ENCODE data around the gene TRIM29.
A peak's percentile ranks its signal among the peaks of the same experiment; 100 is the strongest.
"Not testable (repeated sequence)": the region's sequence is repeated elsewhere in the genome, so short reads cannot be mapped to it uniquely, and the experiment has no call there.

Gene TRIM29

DNA sequence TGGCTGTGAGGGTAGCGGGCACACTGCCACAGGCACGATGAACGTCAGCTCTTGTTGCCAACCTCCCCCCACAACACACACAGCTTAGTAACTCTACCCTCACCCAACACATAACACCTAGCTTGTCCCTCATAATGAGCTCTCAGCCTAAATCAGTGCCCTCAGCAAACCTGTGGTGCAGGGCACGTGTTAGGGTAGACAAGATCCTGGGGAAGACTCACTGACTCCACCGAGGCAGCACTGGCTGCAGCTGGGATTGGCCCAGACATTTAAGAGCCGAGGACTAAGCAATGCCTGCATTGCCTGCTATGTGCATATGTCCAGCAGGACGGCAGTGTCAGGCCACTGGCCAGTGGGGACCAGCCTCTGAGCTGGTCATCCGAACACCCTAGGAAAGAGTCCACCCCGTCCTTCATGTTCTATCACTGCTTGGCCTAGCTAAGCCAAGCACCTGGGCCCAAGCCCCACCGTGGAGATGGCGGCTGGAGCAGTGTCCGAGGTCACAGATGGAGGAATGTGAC, 32.9 kb upstream of the TRIM29 start:
- DNase-seq: no peak

DNA sequence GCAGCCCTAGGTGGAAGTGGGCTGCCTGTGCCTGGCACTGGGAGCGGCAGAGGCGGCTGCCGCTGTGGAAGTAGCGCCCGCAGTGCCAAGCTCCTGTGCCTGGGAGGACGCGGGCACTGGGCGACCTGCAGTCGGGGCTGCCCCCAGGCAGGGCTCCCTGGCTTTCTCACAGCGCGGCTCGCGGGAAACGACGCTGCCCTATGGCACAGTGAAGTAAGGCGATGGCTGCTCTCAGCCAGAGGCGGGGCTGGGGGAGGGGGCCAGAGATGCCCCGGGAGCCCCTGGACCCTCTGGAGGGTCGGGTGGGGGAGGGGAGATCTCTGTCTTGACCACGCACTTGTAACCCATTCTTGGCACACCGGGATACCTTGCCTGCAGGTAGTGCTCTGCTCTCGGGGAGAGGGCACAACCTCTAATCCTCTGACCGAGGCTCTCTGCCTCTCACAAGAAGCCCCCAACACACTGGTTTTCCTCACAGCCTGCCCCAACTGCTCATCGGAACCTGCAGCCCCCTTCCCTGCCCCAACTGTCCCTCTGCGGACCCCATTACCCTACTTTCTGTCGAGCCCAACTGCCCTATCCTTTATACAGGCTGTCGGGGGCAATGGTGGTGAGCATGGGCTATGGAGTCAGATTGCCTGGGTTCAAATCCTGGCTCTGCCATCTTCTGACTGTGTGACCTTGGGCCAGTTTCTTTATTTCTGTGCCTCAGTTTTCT, 32.2 kb upstream of the TRIM29 start:
- DNase-seq: no peak

DNA sequence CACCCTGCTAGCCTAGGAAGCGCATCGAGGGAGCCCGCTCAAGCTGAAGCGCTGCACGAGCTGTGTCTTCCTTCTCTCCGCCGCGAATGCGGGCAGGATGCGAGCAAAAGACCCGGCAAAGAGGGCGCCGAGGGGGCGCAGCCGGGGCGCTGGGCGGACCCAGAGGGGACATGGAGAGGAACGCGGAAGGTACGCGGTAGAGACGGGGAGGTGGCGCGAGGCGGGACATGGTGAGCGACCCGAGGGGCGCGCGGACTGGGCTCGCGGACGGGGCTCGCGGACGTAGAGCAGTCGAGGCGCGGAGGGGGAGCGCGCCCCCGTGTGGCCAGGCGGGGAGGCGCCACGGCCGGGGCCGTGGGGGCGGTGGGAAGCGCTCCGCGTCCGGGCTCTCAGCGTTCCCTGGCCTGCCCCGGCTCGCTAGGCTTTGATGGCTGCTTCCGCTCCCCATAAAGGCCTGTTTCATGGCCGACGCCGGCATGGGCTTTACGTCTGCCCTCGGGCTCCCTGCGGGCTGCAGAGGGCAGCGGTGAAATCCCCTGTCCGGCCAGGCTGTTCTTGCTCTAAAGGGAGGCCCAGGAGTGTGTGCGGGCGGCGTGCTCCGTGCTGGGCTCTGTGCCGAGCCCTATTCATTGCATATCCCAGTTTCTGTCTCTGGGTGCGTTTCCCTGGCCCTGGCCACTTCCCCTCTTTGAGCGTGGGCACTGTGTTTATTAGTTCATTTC, 31.2 kb upstream of the TRIM29 start:
- peak; percentile 49 for DNase-seq

DNA sequence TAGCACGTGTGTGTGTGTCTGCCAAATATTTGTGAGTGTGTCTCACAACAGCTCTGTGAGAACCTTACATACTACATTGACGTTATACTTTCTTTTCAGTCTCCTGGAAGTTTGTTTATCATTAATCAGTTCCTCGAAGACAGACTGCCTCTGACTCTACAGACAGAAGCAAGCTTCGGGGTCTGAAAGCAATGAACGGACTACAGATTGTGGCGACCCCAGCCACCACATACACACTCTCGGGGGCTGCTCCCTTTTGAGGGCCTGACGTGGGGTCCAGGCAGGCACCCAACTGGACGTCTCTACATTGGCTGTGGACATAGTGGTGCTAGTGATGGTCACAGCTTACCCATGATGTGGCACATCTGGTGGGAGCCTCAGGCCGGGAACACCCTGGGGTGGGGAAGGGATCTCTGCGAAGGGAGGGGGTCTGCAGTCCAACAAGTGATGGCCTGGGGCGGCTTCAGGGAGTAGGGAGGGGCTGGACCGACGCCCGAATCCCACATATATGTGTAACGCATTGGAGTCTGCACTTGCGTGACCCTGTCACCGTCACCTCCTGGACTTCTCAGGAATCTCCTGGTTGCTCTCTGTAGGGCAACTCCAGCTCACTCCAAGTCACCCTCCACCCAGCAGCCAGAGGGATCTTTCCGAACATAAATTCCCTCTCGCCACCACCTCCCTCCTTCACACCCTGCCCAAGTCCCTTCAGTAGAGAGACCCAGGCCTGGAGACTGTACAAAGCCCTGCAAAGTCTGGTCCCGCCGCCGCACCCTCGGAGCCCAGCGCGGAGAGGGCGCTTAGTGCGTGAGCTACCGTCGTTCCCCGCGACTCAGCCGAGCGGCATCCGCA, 30.4 kb upstream of the TRIM29 start:
- DNase-seq: no peak

DNA sequence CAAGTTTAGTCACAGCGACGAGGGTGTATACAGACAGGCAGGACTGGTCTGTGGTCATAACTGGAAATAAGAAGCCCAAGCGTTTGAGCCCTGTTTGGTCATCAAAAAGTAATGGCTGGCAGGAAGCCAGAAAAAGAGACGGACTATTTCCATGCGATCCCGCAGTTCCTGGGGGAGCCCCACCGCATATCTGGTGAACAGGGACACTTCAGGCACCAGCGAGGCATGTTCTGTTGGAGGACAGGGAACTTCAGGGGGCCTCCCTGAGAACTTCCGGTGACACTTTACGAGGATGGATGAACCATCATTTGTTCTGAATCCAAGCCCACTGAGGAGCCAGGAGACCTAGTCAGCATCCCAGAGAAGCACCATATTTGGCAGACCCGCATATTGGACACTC, 29.7 kb upstream of the TRIM29 start:
- DNase-seq: no peak

DNA sequence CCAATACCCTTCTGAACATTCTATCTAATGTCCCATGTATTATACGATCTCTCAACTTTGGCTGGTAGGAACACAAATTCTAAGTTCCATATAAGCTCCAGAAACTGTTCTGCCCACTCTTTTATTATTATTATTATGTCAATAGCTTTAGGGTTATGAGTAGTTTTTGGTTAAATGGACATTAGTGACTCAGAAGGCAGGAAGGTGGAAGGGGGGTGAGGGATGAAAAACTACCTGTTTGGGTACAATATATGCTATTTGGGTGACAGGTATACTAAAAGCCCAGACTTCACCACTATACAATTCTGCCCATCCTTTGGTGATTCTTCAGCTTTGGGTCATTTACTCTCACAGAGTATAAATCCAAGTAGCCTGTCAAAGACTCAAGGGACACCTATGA, 22.5 kb upstream of the TRIM29 start:
- DNase-seq: no peak

DNA sequence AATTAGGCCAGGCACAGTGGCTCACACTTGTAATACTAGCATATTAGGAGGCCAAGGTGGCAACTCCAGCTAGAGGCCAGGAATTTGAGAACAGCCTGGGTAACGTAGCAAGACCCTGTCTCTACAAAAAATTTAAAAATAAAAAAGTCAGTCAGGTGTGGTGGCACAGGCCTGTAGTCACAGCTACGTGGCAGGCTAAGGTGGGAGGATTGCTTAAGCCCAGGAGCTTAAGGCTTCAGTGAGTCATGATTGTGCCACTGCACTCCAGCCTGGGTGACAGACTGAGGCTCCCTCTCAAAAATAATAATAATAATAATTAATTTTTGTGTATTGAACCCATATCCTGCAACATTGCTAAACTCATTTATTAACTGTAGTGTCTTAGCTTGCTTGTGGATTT, 15.3 kb upstream of the TRIM29 start:
- DNase-seq: no peak

DNA sequence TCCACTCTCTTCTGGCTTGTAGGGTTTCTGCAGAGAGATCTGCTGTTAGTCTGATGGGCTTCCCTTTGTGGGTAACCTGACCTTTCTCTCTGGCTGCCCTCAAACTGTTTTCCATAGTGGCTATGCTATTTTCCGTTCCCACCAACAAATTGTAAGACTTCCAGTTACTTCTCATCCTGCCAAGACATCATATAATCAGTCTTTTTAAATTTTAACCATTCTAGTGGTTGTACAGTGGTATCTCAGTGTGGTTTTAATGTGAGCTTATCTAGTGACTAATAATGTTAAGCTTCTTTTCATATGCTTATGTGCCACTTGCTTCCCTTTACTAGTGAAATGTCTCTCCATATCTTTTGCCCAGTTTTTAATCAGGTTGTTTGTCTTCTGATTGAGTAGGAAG, 13.6 kb upstream of the TRIM29 start:
- no peak for DNase-seq

DNA sequence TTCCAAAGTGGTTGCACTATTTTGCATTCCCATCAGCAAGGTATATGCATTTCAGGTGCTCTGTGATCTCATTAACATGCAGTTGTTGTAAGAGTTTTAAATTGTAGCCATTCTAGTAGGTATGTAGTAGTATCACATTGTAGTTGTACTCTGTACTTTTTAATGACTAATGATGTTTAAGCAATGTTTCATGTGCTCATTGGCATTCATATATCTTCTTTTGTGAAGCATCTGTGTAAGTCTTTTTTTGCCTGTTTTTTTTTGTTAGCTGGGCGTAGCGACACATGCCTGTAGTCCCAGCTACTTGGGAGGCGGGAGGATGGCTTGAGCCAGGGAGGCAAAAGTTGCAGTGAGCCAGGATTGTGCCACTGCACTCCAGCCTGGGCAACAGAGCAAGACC, 11.3 kb upstream of the TRIM29 start:
- DNase-seq: no peak

DNA sequence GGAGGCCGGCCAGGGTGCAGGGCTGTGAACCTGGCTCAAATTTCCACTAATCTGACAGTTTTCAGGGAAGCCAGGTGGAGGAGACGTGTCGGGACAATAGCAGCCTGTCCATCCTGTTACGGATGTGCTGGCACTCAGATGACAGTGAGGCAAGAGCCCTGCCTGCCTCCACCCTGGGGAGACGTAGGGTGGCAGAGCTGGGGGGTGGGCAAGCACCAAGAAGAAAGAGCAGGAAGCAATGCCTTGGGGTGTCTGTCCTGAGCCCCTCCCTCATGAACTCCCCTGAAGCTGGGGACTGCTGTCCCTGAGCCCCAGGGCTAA, 10.0 kb upstream of the TRIM29 start:
- DNase-seq: no peak

DNA sequence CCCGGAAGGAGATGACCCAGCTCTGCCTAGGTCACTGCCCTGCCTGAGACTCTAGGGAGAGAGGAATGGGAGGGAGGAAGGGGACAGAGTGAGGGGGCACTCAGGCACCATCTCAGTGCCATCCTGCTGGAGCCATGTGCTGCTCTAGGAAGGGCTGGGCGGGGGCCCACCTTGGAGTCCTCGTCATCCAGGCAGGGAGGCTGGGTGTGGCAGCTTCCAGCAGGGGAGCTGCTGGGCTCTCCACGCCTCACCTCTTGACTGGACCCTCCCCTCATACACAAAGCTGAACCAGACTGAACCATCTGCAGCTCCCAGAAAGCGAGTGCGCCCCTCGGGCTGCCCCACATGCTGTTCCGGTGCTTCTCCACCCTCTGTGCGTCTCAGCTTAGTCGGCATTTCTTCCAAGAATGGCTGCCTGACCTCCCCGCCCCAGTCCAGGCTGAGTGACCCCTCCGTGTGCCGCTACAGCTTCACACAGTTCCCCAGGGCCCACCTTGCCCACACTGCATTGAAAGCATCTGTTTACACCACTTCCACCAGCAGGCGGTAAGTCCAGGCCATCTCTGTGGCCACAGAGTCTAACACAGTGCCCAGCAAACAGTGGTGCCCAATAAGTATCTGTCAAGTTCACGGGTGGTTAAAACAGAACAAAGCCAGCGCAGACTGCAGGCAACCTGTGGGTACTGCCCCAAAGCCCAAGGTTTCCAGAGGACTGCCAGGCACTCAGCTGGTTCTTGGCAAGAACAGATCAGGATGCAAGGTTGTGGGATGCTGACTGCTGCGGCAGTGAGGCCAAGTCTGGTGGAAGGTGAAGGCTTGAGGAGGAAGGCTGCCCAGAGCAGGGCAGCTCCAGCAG, 9.4 kb upstream of the TRIM29 start:
- DNase-seq: no peak

DNA sequence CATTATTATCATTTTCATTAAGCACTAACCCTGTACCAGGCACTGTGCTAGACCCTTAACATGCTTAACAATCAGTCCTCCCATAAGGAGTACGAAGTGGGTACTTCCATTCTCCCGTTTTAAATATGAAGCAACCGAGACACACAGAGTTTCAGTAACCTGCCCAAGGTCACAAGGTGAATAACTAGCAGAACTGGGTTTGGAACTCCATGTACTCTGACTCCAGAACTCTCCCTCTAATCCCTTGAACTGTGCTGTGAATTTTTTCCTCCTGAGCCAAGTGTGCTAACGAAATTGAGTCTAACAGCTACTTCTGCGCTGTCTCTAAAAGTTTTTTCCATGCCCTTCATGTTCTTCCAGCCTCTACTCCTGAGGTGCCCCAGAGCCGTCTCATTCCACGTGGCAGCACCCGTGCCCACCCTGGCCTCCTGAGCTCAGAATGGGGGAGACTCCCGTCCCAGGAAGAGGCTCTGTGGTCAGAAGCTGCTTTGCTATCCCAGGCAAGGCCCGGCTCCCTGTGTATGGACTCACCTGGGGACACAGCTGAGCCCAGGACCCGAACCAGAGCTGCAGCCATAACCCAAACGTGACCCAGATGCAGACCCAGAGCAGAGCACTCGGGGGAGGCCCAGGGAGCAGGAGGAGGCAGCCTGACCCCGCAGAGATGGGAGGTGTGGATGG, 8.6 kb upstream of the TRIM29 start:
- DNase-seq: no peak

DNA sequence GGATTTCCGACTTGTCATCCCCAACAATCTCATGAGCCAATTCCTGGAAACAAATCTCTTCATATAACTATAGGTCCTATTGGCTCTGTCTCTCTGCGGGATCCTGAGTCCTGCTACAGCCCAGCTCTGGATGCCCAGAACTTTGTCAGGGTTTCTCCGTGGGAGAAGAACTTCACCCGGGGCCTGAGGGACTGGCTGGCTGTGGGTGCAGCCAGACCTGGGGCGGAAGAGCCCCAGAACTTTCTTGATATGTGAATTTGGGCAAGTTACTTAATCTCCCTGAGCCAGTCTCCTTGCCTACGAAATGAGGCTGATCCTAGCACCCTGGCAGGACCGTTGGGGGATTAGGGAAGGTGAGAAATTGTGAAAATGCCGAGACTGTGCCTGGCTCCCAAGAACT, 6.6 kb upstream of the TRIM29 start:
- no peak for DNase-seq

DNA sequence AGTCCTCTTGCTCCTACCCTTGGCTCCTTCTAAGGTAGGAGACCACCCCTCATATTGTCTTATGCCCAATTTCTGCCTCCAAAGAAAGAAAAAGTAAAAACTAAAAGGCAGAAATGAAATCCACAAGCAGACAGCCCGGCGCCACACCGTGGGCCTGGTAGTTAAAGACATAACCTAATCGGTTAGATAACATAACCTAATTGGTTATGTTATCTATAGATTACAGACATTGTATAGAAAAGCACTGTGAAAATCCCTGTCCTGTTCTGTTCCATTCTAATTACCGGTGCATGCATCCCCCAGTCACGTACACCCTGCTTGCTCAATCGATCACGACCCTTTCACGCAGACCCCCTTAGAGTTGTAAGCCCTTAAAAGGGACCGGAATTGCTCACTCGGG, 5.6 kb upstream of the TRIM29 start:
- DNase-seq: not testable (repeated sequence)

DNA sequence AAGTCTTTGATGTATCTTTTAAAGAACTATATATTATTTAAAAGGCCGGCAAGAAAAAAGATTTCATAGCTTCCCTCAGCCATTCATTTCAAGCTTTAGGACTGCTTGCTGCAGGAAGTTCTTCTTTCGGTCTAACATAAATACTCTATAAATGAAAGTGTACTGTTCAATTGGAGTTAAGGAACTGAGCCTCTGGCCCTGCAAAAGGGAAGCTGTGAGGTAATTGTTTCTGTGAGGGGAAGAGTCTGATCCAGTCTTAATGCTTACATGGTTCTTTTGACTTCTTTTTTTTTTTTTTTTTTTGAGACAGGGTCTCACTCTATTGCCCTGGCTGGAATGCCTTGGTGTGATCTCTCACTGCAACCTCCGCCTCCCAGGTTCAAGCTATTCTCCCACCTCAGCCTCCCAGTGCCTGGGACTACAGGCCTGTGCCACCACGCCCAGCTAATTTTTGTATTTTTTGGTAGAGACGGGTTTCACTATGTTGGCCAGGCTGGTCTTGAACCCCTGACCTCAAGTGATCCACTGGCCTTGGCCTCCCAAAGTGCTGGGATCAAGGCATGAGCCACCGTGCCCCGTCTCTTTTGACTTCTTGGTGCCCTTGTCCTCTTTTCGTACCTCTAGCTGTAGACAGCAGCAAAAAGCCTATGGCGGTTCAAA, 4.7 kb upstream of the TRIM29 start:
- no peak for DNase-seq

DNA sequence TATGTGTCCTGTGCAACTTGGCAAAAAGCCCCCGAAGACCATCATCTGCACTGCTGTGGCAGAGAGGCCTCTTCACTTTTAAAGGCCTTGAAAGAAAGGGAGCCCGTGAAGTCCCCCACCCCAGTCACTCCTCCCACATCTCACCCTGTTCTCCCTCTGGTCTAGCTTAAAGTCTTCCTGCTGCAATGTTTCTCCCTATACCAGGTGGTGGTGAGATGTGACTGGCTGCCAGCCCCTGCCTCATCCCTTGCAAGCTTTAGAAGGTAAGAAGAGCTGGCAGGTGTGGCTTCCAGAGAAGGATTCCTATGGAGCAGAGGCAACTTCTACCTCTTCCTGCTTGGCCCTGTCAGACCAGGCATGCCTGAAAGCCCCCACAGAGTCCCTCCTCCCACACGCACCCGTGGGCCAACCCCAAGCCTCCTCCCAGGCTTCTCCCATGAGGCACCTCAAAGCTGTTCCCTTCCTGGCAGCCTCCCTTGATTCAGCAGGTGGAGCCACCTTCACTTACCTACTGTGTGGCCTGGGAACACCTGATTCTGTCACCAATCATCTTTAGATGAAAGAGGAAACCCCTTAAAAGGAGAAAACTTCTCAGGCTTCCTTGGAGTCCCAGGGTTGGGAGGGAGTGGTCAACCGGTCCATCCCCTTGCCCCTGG, 4.0 kb upstream of the TRIM29 start:
- no peak for DNase-seq

DNA sequence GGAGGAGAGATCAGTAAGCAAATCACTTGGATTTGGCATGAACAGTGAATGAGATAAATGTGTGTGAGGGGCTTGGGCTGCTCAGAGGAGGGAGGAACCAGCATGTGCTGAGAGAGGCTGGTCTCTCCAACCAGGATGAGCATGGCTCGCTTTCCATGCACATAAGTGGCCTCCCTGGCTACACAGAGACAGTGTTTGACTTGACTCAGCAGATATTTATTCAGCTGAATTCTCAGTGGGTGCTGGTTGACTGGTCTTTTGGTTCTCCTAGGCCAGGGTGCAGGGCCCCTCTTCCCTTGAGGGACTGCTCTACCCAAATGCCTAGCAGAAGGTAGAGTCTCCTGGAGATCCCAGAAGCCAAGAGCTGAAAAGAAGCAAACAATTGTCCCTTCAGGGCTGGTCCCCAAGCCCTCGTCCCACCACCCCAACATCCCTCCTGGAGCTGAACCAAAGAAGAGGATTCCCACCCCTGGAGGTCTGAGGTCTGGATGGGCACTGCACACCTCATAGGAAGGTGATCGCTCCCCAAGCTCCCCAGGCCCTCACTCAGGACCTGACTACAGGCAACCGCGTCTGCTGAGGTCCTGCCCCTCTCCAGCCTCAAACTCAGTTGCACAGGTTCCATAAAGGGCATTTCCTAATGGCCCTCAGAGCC, 3.3 kb upstream of the TRIM29 start:
- DNase-seq: no peak

DNA sequence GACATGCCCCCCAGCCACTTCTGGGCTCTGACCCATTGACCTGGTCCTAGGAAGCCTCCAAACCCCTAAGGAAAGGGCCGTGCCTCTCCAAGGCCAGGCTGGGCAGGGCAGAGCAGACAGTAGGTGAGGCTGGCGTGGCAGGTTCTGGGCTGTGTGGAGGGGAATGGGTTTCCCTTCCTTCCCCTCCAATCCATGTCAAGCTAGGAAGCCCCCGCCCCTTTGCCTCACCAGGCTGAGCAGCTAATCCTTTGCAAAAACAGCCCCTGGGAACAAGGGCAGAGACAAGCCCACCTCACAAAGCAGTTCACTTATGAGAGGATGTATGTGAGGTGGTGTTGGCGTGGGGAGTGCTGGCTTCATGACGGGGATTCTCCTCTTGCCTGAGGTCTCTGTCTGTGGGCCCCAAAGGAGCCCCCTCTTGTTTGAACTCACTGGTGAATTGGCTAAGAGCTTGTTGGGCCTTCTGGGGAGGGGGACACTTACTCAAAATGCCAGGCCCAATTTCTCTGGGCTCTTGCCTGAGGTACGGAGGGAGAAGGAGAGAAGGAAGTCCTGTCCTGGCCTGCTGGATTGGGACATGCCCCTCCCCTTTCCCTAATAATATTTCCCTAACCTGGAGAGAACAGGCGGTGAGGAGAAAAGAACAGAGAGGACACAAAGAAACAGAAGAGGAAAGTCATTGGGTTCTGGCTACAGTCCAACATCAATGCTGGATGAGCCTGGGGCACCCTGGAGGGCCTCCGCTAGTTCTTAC, 1.6 kb upstream of the TRIM29 start:
- DNase-seq: no peak

DNA sequence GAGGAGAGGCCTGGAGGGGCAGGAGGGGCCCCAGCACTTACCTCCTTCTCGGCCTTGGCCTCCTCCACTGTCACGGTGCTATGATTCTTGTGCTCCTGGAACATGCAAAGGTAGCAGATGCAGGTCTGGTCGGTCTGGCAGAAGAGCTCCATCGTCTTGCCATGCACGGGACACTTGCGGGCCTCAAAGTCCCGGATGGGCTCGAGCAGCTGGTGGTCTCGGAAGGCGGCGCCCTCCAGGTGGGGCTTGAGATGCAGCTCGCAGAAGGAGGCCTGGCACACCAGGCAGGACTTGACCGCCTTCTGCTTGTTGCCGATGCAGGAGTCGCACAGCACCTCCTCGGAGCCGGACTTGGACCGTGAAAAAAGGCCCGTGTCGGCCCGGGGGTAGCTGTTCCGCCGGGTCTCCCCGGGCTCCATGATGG, 714 bp downstream of the TRIM29 start:
- no peak for DNase-seq

DNA sequence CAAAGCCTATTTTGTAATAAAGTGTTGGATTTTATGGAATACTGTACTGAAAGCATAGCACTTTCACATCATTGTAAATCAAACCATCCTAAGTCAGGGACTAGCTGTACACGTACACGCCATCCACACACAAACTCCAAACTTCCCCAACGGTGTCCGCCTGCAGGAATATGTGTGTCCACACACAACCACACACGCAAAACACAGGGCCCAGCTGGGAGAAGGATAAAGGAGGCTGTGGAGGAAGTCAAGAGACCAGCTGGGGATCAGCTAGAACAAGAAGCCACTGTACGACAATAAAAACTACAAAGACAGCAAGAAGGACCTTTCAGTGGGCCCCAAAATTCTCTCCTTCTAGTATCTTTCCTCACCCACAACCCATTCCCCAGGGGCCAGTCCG, 1.6 kb downstream of the TRIM29 start:
- no peak for DNase-seq
